HepG2 (cell line): ENCODE measurements around the gene GBX1. TPM values are rescaled to one million over a fixed set of nuclear protein-coding genes. Genes with fewer than 3 reads are reported as not detected.

Experiments used
- AKAP8 ChIP-seq: sonication (generic); formaldehyde crosslinking; IDR thresholded peaks from 2 replicates; pipeline ENCODE4 v1.5.1; 2020; ENCODE audit warnings: mild to moderate bottlenecking, missing genetic modification reagents
- CAMTA2 ChIP-seq: sonication (generic); formaldehyde crosslinking; IDR thresholded peaks from 2 replicates; pipeline ENCODE4 v1.4.0; 2020; ENCODE audit warnings: mild to moderate bottlenecking, missing genetic modification reagents, borderline replicate concordance
- FOSL1 ChIP-seq: sonication (generic); formaldehyde crosslinking; IDR thresholded peaks from 2 replicates; pipeline ENCODE4 v1.9.0; 2021; ENCODE audit warnings: missing genetic modification reagents, borderline replicate concordance
- MED8 ChIP-seq: sonication (generic); formaldehyde crosslinking; IDR thresholded peaks from 2 replicates; pipeline ENCODE4 v1.8.1; 2023; ENCODE audit warnings: mild to moderate bottlenecking, missing genetic modification reagents; ENCODE audit not compliant: insufficient replicate concordance
- PHF21A ChIP-seq: sonication (generic); formaldehyde crosslinking; IDR thresholded peaks from 2 replicates; pipeline ENCODE4 v1.5.0; 2020; ENCODE audit warnings: mild to moderate bottlenecking, missing genetic modification reagents
- RORA ChIP-seq: sonication (generic); formaldehyde crosslinking; IDR thresholded peaks from 2 replicates; pipeline ENCODE4 v1.5.0; 2020; ENCODE audit warnings: mild to moderate bottlenecking, missing genetic modification reagents, moderate library complexity
- SRF ChIP-seq: IDR thresholded peaks from 2 replicates; pipeline ENCODE4 v1.6.1; 2011; ENCODE audit warnings: mild to moderate bottlenecking, low read depth, low read length, moderate library complexity
- ZBTB42 ChIP-seq: sonication (generic); formaldehyde crosslinking; IDR thresholded peaks from 2 replicates; pipeline ENCODE4 v1.5.0; 2020; ENCODE audit warnings: mild to moderate bottlenecking, missing genetic modification reagents
- ZNF33B ChIP-seq: sonication (generic); formaldehyde crosslinking; IDR thresholded peaks from 2 replicates; pipeline ENCODE4 v1.5.1; 2020; ENCODE audit warnings: mild to moderate bottlenecking, missing genetic modification reagents
- ZNF44 ChIP-seq: sonication (generic); formaldehyde crosslinking; IDR thresholded peaks from 2 replicates; pipeline ENCODE4 v1.5.1; 2020; ENCODE audit warnings: mild to moderate bottlenecking, missing genetic modification reagents
- ZSCAN20 ChIP-seq: sonication (generic); formaldehyde crosslinking; IDR thresholded peaks from 2 replicates; pipeline ENCODE4 v1.4.0; 2020; ENCODE audit warnings: missing genetic modification reagents, mild to moderate bottlenecking, borderline replicate concordance
- polyA plus RNA-seq, 8 experiments: library from polyadenylated mRNA; depleted of rRNA in 3 of 8; stranded (reverse) in 7 of 8; unstranded in 1 of 8; fragments of >200 nt; fragmentation: Illumina TruSeq in 4 of 8; extraction: Trizol in 4 of 8; gene quantifications; 2 replicates each; pipeline versions ENCODE4 v1.2.1 to v1.2.3, GENCODE V29; 2011 to 2016; ENCODE audit warnings: low read depth in 4 of 8, missing spikeins in 1 of 8, mixed read lengths in 1 of 8; ENCODE audit not compliant: insufficient read depth in 1 of 8
- total RNA-seq, 5 experiments: library from RNA; depleted of rRNA; stranded (reverse); fragments of >200 nt; fragmentation: Illumina TruSeq; extraction: Trizol; gene quantifications; 2 replicates each; pipeline ENCODE4 v1.2.3, GENCODE V29; 2016; ENCODE audit warnings: low read depth in 1 of 5
- TF ChIP-seq, protein P1 (sequence below): sonication (generic); formaldehyde crosslinking; IDR thresholded peaks from 2 replicates; pipeline ENCODE4 v1.4.0; 2020; ENCODE audit warnings: missing genetic modification reagents
- TF ChIP-seq, protein P2 (sequence below): sonication (generic); formaldehyde crosslinking; IDR thresholded peaks from 2 replicates; pipeline ENCODE4 v1.8.0; 2022; ENCODE audit warnings: mild to moderate bottlenecking, missing genetic modification reagents, borderline replicate concordance
- TF ChIP-seq, protein P3 (sequence below): sonication (generic); formaldehyde crosslinking; IDR thresholded peaks from 2 replicates; pipeline ENCODE4 v1.5.0; 2020; ENCODE audit warnings: mild to moderate bottlenecking, missing genetic modification reagents
- TF ChIP-seq, protein P4 (sequence below): sonication (generic); formaldehyde crosslinking; IDR thresholded peaks from 2 replicates; pipeline ENCODE4 v1.5.1; 2020; ENCODE audit warnings: mild to moderate bottlenecking, missing genetic modification reagents, borderline replicate concordance
- TF ChIP-seq, protein P5 (sequence below): IDR thresholded peaks from 2 replicates; pipeline ENCODE4 v1.6.1; 2016; ENCODE audit warnings: low read depth

GBX1 gene
- total and polyA plus RNA-seq, 2 of the 13 experiments (the other 11 are each of a cell fraction or from before 2014, with no cell fraction given), result not detected

DNA sequence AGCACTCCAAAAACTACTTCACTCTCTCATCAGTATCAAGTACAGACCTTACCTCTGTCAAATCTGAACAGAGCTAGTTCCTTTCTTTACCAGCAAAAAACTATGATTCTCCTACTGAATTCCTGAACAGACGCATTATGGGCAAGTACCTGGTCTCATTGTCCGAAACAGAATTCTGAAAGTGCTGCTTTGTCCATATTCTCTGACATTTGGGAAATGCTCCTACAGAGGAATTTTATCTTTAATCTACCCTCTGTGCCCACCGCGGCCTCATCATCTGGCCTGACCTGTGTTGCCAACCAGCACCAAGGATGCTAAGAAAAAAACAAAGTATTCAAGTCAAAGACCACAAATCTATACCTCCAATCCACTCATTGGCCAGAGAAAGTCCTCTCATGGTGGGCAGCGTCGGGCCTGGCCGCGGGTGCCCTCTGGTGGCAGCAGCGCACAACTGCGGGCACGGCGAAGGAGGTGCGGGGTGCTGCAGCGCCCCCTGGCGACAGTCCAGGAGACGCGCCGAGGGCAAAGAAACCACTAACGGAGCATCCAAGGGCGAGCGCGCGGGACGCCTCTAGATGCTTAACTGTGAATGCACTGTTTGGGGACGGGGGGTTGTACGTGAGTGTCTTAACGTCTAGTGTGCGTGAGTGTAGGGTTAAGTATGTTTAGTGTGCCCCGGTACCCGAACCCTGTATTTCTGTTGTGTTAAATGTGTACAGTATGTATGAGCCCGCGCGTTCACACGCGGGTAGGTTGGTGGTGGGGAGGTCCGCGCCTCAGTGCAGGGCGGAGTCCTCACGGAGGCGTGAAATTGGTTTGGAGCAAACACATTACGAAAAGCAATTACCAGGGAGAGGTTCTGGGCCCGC lies 5.0 kb upstream of the GBX1 start (continued):
- TF ChIP-seq ZSCAN20, result no peak
- TF ChIP-seq, protein P1, sequence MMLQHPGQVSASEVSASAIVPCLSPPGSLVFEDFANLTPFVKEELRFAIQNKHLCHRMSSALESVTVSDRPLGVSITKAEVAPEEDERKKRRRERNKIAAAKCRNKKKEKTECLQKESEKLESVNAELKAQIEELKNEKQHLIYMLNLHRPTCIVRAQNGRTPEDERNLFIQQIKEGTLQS (CRISPR knock-in tag), result no peak
- no peak for TF ChIP-seq CAMTA2
- TF ChIP-seq, protein P2, sequence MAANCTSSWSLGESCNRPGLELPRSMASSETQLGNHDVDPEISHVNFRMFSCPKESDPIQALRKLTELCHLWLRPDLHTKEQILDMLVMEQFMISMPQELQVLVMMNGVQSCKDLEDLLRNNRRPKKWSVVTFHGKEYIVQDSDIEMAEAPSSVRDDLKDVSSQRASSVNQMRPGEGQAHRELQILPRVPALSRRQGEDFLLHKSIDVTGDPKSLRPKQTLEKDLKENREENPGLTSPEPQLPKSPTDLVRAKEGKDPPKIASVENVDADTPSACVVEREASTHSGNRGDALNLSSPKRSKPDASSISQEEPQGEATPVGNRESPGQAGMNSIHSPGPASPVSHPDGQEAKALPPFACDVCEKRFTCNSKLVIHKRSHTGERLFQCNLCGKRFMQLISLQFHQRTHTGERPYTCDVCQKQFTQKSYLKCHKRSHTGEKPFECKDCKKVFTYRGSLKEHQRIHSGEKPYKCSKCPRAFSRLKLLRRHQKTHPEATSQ (CRISPR knock-in tag), result 0 out of 2 replicates have a peak, but pooled peaks have one; percentile 15
- TF ChIP-seq RORA (CRISPR knock-in tag), result no peak
- TF ChIP-seq, protein P3, sequence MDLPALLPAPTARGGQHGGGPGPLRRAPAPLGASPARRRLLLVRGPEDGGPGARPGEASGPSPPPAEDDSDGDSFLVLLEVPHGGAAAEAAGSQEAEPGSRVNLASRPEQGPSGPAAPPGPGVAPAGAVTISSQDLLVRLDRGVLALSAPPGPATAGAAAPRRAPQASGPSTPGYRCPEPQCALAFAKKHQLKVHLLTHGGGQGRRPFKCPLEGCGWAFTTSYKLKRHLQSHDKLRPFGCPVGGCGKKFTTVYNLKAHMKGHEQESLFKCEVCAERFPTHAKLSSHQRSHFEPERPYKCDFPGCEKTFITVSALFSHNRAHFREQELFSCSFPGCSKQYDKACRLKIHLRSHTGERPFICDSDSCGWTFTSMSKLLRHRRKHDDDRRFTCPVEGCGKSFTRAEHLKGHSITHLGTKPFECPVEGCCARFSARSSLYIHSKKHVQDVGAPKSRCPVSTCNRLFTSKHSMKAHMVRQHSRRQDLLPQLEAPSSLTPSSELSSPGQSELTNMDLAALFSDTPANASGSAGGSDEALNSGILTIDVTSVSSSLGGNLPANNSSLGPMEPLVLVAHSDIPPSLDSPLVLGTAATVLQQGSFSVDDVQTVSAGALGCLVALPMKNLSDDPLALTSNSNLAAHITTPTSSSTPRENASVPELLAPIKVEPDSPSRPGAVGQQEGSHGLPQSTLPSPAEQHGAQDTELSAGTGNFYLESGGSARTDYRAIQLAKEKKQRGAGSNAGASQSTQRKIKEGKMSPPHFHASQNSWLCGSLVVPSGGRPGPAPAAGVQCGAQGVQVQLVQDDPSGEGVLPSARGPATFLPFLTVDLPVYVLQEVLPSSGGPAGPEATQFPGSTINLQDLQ, result no peak
- TF ChIP-seq ZBTB42 (CRISPR knock-in tag), result no peak
- TF ChIP-seq MED8, result no peak
- no peak for TF ChIP-seq FOSL1
- TF ChIP-seq ZNF33B (CRISPR knock-in tag), result 0 out of 2 replicates have a peak, but pooled peaks have one; percentile 43
- no peak for TF ChIP-seq AKAP8 (CRISPR knock-in tag)
- TF ChIP-seq PHF21A, result no peak
- TF ChIP-seq ZNF44 (CRISPR knock-in tag), result 0 out of 2 replicates have a peak, but pooled peaks have one; percentile 41
- TF ChIP-seq, protein P4, sequence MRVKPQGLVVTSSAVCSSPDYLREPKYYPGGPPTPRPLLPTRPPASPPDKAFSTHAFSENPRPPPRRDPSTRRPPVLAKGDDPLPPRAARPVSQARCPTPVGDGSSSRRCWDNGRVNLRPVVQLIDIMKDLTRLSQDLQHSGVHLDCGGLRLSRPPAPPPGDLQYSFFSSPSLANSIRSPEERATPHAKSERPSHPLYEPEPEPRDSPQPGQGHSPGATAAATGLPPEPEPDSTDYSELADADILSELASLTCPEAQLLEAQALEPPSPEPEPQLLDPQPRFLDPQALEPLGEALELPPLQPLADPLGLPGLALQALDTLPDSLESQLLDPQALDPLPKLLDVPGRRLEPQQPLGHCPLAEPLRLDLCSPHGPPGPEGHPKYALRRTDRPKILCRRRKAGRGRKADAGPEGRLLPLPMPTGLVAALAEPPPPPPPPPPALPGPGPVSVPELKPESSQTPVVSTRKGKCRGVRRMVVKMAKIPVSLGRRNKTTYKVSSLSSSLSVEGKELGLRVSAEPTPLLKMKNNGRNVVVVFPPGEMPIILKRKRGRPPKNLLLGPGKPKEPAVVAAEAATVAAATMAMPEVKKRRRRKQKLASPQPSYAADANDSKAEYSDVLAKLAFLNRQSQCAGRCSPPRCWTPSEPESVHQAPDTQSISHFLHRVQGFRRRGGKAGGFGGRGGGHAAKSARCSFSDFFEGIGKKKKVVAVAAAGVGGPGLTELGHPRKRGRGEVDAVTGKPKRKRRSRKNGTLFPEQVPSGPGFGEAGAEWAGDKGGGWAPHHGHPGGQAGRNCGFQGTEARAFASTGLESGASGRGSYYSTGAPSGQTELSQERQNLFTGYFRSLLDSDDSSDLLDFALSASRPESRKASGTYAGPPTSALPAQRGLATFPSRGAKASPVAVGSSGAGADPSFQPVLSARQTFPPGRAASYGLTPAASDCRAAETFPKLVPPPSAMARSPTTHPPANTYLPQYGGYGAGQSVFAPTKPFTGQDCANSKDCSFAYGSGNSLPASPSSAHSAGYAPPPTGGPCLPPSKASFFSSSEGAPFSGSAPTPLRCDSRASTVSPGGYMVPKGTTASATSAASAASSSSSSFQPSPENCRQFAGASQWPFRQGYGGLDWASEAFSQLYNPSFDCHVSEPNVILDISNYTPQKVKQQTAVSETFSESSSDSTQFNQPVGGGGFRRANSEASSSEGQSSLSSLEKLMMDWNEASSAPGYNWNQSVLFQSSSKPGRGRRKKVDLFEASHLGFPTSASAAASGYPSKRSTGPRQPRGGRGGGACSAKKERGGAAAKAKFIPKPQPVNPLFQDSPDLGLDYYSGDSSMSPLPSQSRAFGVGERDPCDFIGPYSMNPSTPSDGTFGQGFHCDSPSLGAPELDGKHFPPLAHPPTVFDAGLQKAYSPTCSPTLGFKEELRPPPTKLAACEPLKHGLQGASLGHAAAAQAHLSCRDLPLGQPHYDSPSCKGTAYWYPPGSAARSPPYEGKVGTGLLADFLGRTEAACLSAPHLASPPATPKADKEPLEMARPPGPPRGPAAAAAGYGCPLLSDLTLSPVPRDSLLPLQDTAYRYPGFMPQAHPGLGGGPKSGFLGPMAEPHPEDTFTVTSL (CRISPR knock-in tag), result no peak
- TF ChIP-seq, protein P5, sequence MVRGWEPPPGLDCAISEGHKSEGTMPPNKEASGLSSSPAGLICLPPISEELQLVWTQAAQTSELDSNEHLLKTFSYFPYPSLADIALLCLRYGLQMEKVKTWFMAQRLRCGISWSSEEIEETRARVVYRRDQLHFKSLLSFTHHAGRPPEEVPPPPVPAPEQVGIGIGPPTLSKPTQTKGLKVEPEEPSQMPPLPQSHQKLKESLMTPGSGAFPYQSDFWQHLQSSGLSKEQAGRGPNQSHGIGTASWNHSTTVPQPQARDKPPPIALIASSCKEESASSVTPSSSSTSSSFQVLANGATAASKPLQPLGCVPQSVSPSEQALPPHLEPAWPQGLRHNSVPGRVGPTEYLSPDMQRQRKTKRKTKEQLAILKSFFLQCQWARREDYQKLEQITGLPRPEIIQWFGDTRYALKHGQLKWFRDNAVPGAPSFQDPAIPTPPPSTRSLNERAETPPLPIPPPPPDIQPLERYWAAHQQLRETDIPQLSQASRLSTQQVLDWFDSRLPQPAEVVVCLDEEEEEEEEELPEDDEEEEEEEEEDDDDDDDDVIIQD, result no peak
- no peak for TF ChIP-seq SRF
